Heart right ventricle (tissue), 16 donors: ENCODE measurements around the gene CDR2L. TPM values are rescaled to one million over a fixed set of nuclear protein-coding genes. Genes with fewer than 3 reads are reported as not detected.
A peak's percentile ranks its signal among the peaks of the same experiment; 100 is the strongest.
"Not testable (repeated sequence)": the region's sequence is repeated elsewhere in the genome, so short reads cannot be mapped to it uniquely, and the experiment has no call there.

Experiments
- ATAC-seq, 8 donors: fragments of 200-7000 bp; cut with Tn5 transposase; one replicate each; pipeline ENCODE4 v1.9.1; 2020; ENCODE audit warnings: mild to moderate bottlenecking in 8 of 8, moderate library complexity in 8 of 8, moderate number of reproducible peaks in 1 of 8
- DNase-seq, 2 donors: peaks; one replicate each; pipeline ENCODE4 v3.0.0-alpha.2; 2020
- H3K27ac ChIP-seq, 10 donors: fragments of 200-600 bp; sonication (generic) in 2 of 10; one replicate each; pipeline versions ENCODE4 v1.5.0 to v1.8.0; 2020 to 2022; ENCODE audit warnings: mild to moderate bottlenecking in 3 of 10
- H3K27me3 ChIP-seq, 7 donors: fragments of 200-600 bp; one replicate each; pipeline ENCODE4 v1.8.0; 2021 to 2022; ENCODE audit warnings: mild to moderate bottlenecking in 2 of 7
- H3K36me3 ChIP-seq, 9 donors: fragments of 200-600 bp; sonication (generic) in 1 of 9; one replicate each; pipeline versions ENCODE4 v1.5.0 to v1.8.0; 2020 to 2022; ENCODE audit warnings: mild to moderate bottlenecking in 2 of 9
- H3K4me1 ChIP-seq, 9 donors: fragments of 200-600 bp; sonication (generic) in 1 of 9; one replicate each; pipeline versions ENCODE4 v1.5.0 to v1.8.0; 2020 to 2022; ENCODE audit warnings: mild to moderate bottlenecking in 4 of 9
- H3K4me3 ChIP-seq, 10 donors: fragments of 200-600 bp; sonication (generic) in 2 of 10; one replicate each; pipeline versions ENCODE4 v1.5.0 to v1.8.0; 2020 to 2022; ENCODE audit warnings: mild to moderate bottlenecking in 7 of 10, moderate library complexity in 2 of 10
- H3K9me3 ChIP-seq, 11 donors: fragments of 200-600 bp in 10 of 11; sonication (generic) in 2 of 11; one replicate each; pipeline versions ENCODE4 v1.5.0 to v1.8.0; 2013 to 2022; ENCODE audit warnings: mild to moderate bottlenecking in 2 of 11, control low read depth in 1 of 11, moderate library complexity in 1 of 11
- WGBS, 2 donors: extraction: QIAGEN DNeasy Blood & Tissue Kit; methylation state at CpG; one replicate each; pipeline ENCODE4 v1.1.7; 2013; ENCODE audit warnings: inconsistent platforms in 1 of 2; 5-methylcytosine and 5-hydroxymethylcytosine counted together
- intact Hi-C, 10 donors: fragments of 100-400 bp; cut with DNase I; formaldehyde crosslinking; loops; one replicate each; pipeline versions ENCODE4 v1.11.1 to v1.14.2; 2022
- polyA plus RNA-seq, 2 donors: library from polyadenylated mRNA; stranded (reverse); fragments of 200-250 nt; gene quantifications; one replicate each; pipeline ENCODE4 v1.2.3, GENCODE V29; 2013
- total RNA-seq, 10 donors: library from RNA; stranded (reverse); fragmentation: NEBNext Ultra II Directional in 3 of 10; extraction: Animal tissue kit (Norgen Biotek cat#: 25700) in 3 of 10; gene quantifications; one replicate each; pipeline versions ENCODE4 v1.2.1 to v1.2.4, GENCODE V29; 2021 to 2023
- TF ChIP-seq, protein P1 (sequence below), 9 donors: fragments of 200-600 bp; sonication (generic) in 2 of 9; IDR thresholded peaks; one replicate each; pipeline versions ENCODE4 v1.5.0 to v1.8.0; 2021 to 2022; ENCODE audit warnings: antibody characterized with exemption in 9 of 9, mild to moderate bottlenecking in 5 of 9, moderate library complexity in 1 of 9
- donor health status: Arrhythmogenic right ventricular cardiomyopathy.
- donor health status: ischemic (EF 13 %, LVEDD 7.1; RV severe dilation, severe dysfunction).
- donor health status: healthy with polysubstance abuse.
- donor health status: DM: no; HTN: yes; CAD: no.
- donor health status: DM: no; HTN: no; CAD: no.
- donor health status: ischemic (EF 25% LVEDD 6.9; RV normal size, moderate dysfunction).
- donor health status: ischemic (EF 25% LVEDD 5.7; RV mildly dilated, moderate dysfunction).
- donor health status: healthy.
- donor health status: DM: yes; HTN: yes; CAD: no.
- donor health status: Ischemic cardiomyopathy.
- donor health status: ischemic (EF 35%, LVEDD 5.7; RV mildly dilated, moderate dysfunction).
- donor health status: nonischemic (EF 11% LVEDD 7.7; RV severe dilation, severe dysfunction).
- donor health status: DM: yes; HTN: yes; CAD: no.
- donor health status: PGD.
- donor health status: ischemic (EF 29% LVEDD 5.4; RV normal size, mild dysfunction).
- donor health status: nonischemic (EF 23%, LVEDD 6.1; RV moderate dilation, normal function).

The CDR2L gene
- total and polyA plus RNA-seq, 12 donors = 8.5 to 25.3 (median 14.7) TPM

DNA sequence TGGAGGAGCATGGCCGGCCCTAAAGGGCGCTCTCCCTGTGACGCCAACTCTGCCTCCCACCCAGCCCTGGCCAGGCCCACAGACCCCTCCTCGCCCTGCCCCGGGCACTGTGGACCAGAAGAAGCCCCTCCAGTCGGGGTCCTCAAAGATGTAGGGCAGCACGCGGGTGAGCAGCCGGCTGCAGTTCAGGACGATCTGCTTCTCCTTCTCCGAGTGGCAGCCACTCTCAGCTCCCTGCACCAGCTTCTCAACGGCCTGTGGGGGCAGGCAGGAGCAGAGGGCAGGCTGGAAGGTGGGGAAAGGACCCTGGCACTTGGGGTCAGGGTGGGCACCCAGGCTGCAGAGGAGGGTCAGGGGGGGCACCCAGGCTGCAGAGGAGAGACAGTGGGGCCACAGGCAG, 23.8 kb upstream of the CDR2L start:
- Histone ChIP-seq H3K9me3 (no peaks in the 10 kb centered on the region), H3K27ac (no peak overlapping the region), H3K27me3 (no peaks in the 10 kb centered on the region), H3K4me3 (no peak overlapping the region), H3K36me3 (peaks cover 0 to 23% (median 0%) of the 10 kb centered on the region in 9 donors), H3K4me1 (peaks cover 0 to 9% (median 4%) of the 10 kb centered on the region in 9 donors)
- no peak for ATAC-seq
- 75 to 82% methylated on average over 12 of the region's 12 CpGs for WGBS, 2 donors
- TF ChIP-seq, protein P1, sequence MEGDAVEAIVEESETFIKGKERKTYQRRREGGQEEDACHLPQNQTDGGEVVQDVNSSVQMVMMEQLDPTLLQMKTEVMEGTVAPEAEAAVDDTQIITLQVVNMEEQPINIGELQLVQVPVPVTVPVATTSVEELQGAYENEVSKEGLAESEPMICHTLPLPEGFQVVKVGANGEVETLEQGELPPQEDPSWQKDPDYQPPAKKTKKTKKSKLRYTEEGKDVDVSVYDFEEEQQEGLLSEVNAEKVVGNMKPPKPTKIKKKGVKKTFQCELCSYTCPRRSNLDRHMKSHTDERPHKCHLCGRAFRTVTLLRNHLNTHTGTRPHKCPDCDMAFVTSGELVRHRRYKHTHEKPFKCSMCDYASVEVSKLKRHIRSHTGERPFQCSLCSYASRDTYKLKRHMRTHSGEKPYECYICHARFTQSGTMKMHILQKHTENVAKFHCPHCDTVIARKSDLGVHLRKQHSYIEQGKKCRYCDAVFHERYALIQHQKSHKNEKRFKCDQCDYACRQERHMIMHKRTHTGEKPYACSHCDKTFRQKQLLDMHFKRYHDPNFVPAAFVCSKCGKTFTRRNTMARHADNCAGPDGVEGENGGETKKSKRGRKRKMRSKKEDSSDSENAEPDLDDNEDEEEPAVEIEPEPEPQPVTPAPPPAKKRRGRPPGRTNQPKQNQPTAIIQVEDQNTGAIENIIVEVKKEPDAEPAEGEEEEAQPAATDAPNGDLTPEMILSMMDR (IDR thresholded peaks at IDR 0.05) = no peak
- intact Hi-C loops = loop anchor here in 9 of 10 donors (5.0 to 10.0 kb wide), 7 partner anchors 44 to 244 kb away; partner anchors contain the start of genes MRPL58 (in 6 of the 9) and NUP85 (in 2 of the 9)
- DNase-seq = no peak

DNA sequence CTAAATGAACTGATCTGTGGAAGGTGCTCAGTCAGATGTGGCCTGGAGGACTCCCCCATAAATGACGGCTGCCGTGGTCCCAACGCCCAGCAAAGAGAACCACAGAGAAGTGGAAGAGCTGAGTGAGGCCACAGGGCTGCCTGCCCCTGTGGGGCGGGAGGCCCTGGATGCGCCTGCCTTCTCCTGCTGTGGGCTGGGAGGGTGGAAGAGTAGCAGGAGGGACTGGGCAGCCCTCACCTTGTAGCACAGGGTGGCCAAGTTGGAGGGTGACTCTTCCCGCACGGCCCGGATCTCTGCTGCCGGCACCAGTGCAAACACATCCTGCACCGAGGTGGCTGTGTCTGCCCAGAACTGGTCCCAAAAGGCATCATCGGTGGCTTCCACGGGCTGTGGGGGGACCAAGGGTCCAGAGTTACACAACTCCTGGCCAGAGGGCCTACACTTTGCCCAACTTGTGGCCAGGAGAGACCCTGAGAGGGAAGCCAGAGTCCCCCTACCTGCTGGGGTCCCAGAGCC, 23.1 kb upstream of the CDR2L start:
- H3K9me3 ChIP-seq = no peaks in the 10 kb centered on the region
- H3K36me3 ChIP-seq = peaks cover 0 to 21% (median 0%) of the 10 kb centered on the region in 9 donors
- no peak for DNase-seq
- intact Hi-C loops = loop anchor here in 9 of 10 donors (5.0 to 10.0 kb wide), 7 partner anchors 43 to 243 kb away; partner anchors contain the start of genes MRPL58 (in 6 of the 9) and NUP85 (in 2 of the 9)
- TF ChIP-seq, protein P1 (IDR thresholded peaks at IDR 0.05) = no peak
- ATAC-seq = no peak
- no peak overlapping the region for H3K4me3 ChIP-seq
- WGBS, 2 donors = 91% methylated on average over 12 of the region's 12 CpGs
- H3K4me1 ChIP-seq = peaks cover 0 to 11% (median 4%) of the 10 kb centered on the region in 9 donors
- H3K27ac ChIP-seq = no peak overlapping the region
- no peaks in the 10 kb centered on the region for H3K27me3 ChIP-seq

- intact Hi-C loops = loop anchor here in 9 of 10 donors (5.0 to 10.0 kb wide), 7 partner anchors 42 to 242 kb away; partner anchors contain the start of genes MRPL58 (in 6 of the 9) and NUP85 (in 2 of the 9)
- Histone ChIP-seq H3K4me3 (no peak overlapping the region), H3K9me3 (no peaks in the 10 kb centered on the region), H3K27me3 (no peaks in the 10 kb centered on the region), H3K36me3 (peaks cover 0 to 16% (median 0%) of the 10 kb centered on the region in 9 donors), H3K27ac (no peak overlapping the region), H3K4me1 (peaks cover 0 to 16% (median 12%) of the 10 kb centered on the region in 9 donors)
- DNase-seq (no peak), ATAC-seq (no peak)
- 84 to 90% methylated on average over 14 of the region's 14 CpGs for WGBS, 2 donors
- TF ChIP-seq, protein P1 (IDR thresholded peaks at IDR 0.05) = no peak
Observed at GRCh38 chr17:74964988-74965622, 22.3 kb upstream of the CDR2L start.

GRCh38 chr17:74968361-74968780, 19.1 kb upstream of the CDR2L start:
- Histone ChIP-seq H3K4me1 (peaks cover 5 to 34% (median 22%) of the 10 kb centered on the region in 9 donors), H3K9me3 (no peaks in the 10 kb centered on the region), H3K27me3 (peaks cover 0 to 27% (median 0%) of the 10 kb centered on the region in 7 donors), H3K27ac (no peak overlapping the region), H3K4me3 (no peak overlapping the region), H3K36me3 (no peaks in the 10 kb centered on the region)
- TF ChIP-seq, protein P1 (IDR thresholded peaks at IDR 0.05) = no peak
- no peak for DNase-seq
- no peak for ATAC-seq
- intact Hi-C loops = loop anchor here in 2 of 10 donors (10.0 kb wide), 2 partner anchors 46 to 236 kb away; partner anchors contain the start of genes MRPL58 (in 1 of the 2) and NUP85 (in 1 of the 2)
- 85 to 87% methylated on average over 5 of the region's 5 CpGs for WGBS, 2 donors

DNA sequence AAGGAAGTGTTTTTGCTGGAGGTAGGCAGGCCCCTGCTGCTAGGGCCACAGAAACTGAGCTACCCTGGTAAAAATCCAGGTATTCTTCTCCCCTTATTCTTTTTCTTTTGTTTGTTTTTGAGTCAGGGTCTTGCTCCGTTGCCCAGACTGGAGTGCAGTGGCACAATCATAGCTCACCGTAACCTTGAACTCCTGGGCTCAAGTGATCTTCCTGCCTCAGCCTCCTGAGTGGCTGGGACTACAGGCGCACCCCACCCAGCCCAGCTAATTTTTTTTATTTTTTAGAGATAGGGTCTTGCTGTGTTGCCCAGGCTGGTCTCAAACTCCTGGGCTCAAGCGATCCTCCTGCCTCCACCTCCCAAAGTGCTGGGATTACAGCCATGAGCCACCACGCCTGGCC, 17.9 kb upstream of the CDR2L start:
- peaks cover 0 to 38% (median 0%) of the 10 kb centered on the region in 7 donors for H3K27me3 ChIP-seq
- peak overlapping the region in 4 of 10 donors; percentile 39 to 86 (median 82) for H3K27ac ChIP-seq
- not testable (repeated sequence) for H3K36me3 ChIP-seq, H3K4me3 ChIP-seq, DNase-seq, H3K9me3 ChIP-seq, ATAC-seq
- peaks cover 5 to 34% (median 22%) of the 10 kb centered on the region in 9 donors for H3K4me1 ChIP-seq
- intact Hi-C loops = loop anchor here in 2 of 10 donors (10.0 kb wide), 2 partner anchors 45 to 235 kb away; partner anchors contain the start of genes MRPL58 (in 1 of the 2) and NUP85 (in 1 of the 2)
- 85 to 92% methylated on average over 5 of the region's 5 CpGs for WGBS, 2 donors
